ENCODE measurements around the gene EPHB6. TPM values are rescaled to one million over a fixed set of nuclear protein-coding genes. Genes with fewer than 3 reads are reported as not detected.

EPHB6 gene
- total RNA-seq, 2 experiments from 2014 or later = 0.41 to 0.57 TPM

DNA sequence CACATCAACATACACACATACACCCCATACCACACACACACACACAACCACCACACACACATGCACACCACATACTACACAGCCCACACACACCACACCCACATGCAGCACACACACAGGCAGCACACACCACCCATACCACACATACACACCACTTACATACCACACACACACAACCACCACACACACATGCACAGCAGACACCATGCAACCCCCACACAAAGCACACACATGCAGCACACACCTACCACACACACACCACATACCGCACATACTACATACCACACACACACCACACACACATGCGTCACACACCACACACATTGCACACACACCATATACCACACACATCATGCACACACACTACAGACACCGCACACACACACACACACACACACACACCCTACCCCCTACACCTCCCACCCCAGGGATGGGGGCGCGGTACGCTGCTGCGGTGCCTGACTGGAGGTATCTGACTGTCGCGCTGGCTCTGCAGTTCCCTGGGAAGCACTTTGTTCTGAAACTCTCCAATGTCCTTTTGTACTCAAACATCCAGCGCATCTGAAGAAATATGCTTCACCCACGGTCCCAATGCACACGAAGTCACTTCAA is 36.1 kb downstream of the EPHB6 start:
- no peaks in the 10 kb centered on the region for H3K36me3 ChIP-seq (ENCODE audit: insufficient read depth, low read length)
- no peaks in the 10 kb centered on the region for H3K9me2 ChIP-seq (ENCODE audit: insufficient read depth, low read length)
- no peaks in the 10 kb centered on the region for H4K20me1 ChIP-seq (ENCODE audit: insufficient read depth, low read length)
- DNase-seq (ENCODE audit: low spot score) = no peak
- no peak overlapping the region for H3K4me3 ChIP-seq (ENCODE audit: low read depth, low read length, poor library complexity, severe bottlenecking)
- intact Hi-C loops (cut with micrococcal nuclease; ENCODE audit: unreplicated experiment) = no loop called here
- CTCF ChIA-PET (ENCODE audit: unreplicated experiment) = no interaction called here
- no peaks in the 10 kb centered on the region for H3K9me3 ChIP-seq (ENCODE audit: low read length)
- H2AFZ ChIP-seq (ENCODE audit: low read length) = no peak overlapping the region
- H3K4me1 ChIP-seq (ENCODE audit: insufficient read depth, low read length, poor library complexity, severe bottlenecking) = no peaks in the 10 kb centered on the region
- H3K79me2 ChIP-seq (ENCODE audit: insufficient read depth, low read depth, low read length) = no peaks in the 10 kb centered on the region
- POLR2A ChIA-PET = no interaction called here
- no TSS peak for BruUV-seq (replicated peaks)
- H3K27ac ChIP-seq (ENCODE audit: low read depth, low read length, poor library complexity, severe bottlenecking) = no peak overlapping the region
- no peak overlapping the region for H3K4me2 ChIP-seq (ENCODE audit: low read length)
- no peak for TF ChIP-seq EZH2phosphoT487 (IDR thresholded peaks at IDR 0.05; ENCODE audit: borderline replicate concordance, low read depth, low read length)
- TF ChIP-seq, protein P1, sequence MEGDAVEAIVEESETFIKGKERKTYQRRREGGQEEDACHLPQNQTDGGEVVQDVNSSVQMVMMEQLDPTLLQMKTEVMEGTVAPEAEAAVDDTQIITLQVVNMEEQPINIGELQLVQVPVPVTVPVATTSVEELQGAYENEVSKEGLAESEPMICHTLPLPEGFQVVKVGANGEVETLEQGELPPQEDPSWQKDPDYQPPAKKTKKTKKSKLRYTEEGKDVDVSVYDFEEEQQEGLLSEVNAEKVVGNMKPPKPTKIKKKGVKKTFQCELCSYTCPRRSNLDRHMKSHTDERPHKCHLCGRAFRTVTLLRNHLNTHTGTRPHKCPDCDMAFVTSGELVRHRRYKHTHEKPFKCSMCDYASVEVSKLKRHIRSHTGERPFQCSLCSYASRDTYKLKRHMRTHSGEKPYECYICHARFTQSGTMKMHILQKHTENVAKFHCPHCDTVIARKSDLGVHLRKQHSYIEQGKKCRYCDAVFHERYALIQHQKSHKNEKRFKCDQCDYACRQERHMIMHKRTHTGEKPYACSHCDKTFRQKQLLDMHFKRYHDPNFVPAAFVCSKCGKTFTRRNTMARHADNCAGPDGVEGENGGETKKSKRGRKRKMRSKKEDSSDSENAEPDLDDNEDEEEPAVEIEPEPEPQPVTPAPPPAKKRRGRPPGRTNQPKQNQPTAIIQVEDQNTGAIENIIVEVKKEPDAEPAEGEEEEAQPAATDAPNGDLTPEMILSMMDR (conservative IDR thresholded peaks at IDR 0.05; ENCODE audit: low read length) = no peak

- no peaks in the 10 kb centered on the region for H3K4me1 ChIP-seq (ENCODE audit: insufficient read depth, low read length, poor library complexity, severe bottlenecking)
- TF ChIP-seq EZH2phosphoT487 (IDR thresholded peaks at IDR 0.05; ENCODE audit: borderline replicate concordance, low read depth, low read length) = no peak
- TF ChIP-seq, protein P1 (conservative IDR thresholded peaks at IDR 0.05; ENCODE audit: low read length) = no peak
- no peaks in the 10 kb centered on the region for H3K9me2 ChIP-seq (ENCODE audit: insufficient read depth, low read length)
- H3K9me3 ChIP-seq (ENCODE audit: low read length) = no peaks in the 10 kb centered on the region
- H3K36me3 ChIP-seq (ENCODE audit: insufficient read depth, low read length) = no peaks in the 10 kb centered on the region
- H4K20me1 ChIP-seq (ENCODE audit: insufficient read depth, low read length) = no peaks in the 10 kb centered on the region
- H3K79me2 ChIP-seq (ENCODE audit: insufficient read depth, low read depth, low read length) = no peaks in the 10 kb centered on the region
- no peak for DNase-seq (ENCODE audit: low spot score)
- no peak overlapping the region for H3K4me2 ChIP-seq (ENCODE audit: low read length)
- H3K4me3 ChIP-seq (ENCODE audit: low read depth, low read length, poor library complexity, severe bottlenecking) = no peak overlapping the region
- CTCF ChIA-PET (ENCODE audit: unreplicated experiment) = no interaction called here
- intact Hi-C loops (cut with micrococcal nuclease; ENCODE audit: unreplicated experiment) = no loop called here
- no peak overlapping the region for H3K27ac ChIP-seq (ENCODE audit: low read depth, low read length, poor library complexity, severe bottlenecking)
- H2AFZ ChIP-seq (ENCODE audit: low read length) = no peak overlapping the region
- BruUV-seq (replicated peaks) = no TSS peak
- POLR2A ChIA-PET = interaction anchor here (0.6 kb wide), 1 partner anchor 552 kb away, joined by 8 read pairs; no protein-coding TSS in a partner anchor
Measured at GRCh38 chr7:142891490-142892082, 36.7 kb downstream of the EPHB6 start.

- no peak overlapping the region for H3K4me2 ChIP-seq (ENCODE audit: low read length)
- DNase-seq (ENCODE audit: low spot score) = no peak
- H2AFZ ChIP-seq (ENCODE audit: low read length) = no peak overlapping the region
- no peak overlapping the region for H3K4me3 ChIP-seq (ENCODE audit: low read depth, low read length, poor library complexity, severe bottlenecking)
- no peaks in the 10 kb centered on the region for H3K4me1 ChIP-seq (ENCODE audit: insufficient read depth, low read length, poor library complexity, severe bottlenecking)
- no TSS peak for BruUV-seq (replicated peaks)
- no peaks in the 10 kb centered on the region for H3K79me2 ChIP-seq (ENCODE audit: insufficient read depth, low read depth, low read length)
- TF ChIP-seq, protein P1 (conservative IDR thresholded peaks at IDR 0.05; ENCODE audit: low read length) = no peak
- TF ChIP-seq EZH2phosphoT487 (IDR thresholded peaks at IDR 0.05; ENCODE audit: borderline replicate concordance, low read depth, low read length) = no peak
- ChIA-PET CTCF (ENCODE audit: unreplicated experiment) (no interaction called here), POLR2A (no interaction called here)
- no peaks in the 10 kb centered on the region for H3K9me2 ChIP-seq (ENCODE audit: insufficient read depth, low read length)
- H3K9me3 ChIP-seq (ENCODE audit: low read length) = no peaks in the 10 kb centered on the region
- no peaks in the 10 kb centered on the region for H3K36me3 ChIP-seq (ENCODE audit: insufficient read depth, low read length)
- H3K27ac ChIP-seq (ENCODE audit: low read depth, low read length, poor library complexity, severe bottlenecking) = no peak overlapping the region
- H4K20me1 ChIP-seq (ENCODE audit: insufficient read depth, low read length) = no peaks in the 10 kb centered on the region
- intact Hi-C loops (cut with micrococcal nuclease; ENCODE audit: unreplicated experiment) = no loop called here
Measured at GRCh38 chr7:142892951-142893350, 38.1 kb downstream of the EPHB6 start.

Measured in OCI-LY7 (cell line).